H9 (cell line): Measurements from ENCODE around the gene DUSP28. TPM values are rescaled to one million over a fixed set of nuclear protein-coding genes. Genes with fewer than 3 reads are reported as not detected.

ENCODE experiments used
- DNase-seq: peaks from one replicate; pipeline ENCODE4 v3.0.0-alpha.2; 2017
- H2AFZ ChIP-seq: one replicate; pipeline ENCODE4 v1.6.1; 2013; ENCODE audit warnings: mild to moderate bottlenecking, low read length, control low read depth, moderate library complexity
- H2AK5ac ChIP-seq: 2 replicates; pipeline ENCODE4 v1.6.1; 2013; ENCODE audit warnings: low read length, control low read depth, mixed read lengths; ENCODE audit not compliant: insufficient read length
- H2BK120ac ChIP-seq: one replicate; pipeline ENCODE4 v1.6.1; 2013; ENCODE audit warnings: low read depth, mild to moderate bottlenecking, low read length, control low read depth, inconsistent platforms; ENCODE audit not compliant: poor library complexity, severe bottlenecking
- H2BK12ac ChIP-seq: 2 replicates; pipeline ENCODE4 v1.6.1; 2013; ENCODE audit warnings: low read length, control low read depth, mixed read lengths, low read depth; ENCODE audit not compliant: insufficient read length
- H2BK15ac ChIP-seq: 2 replicates; pipeline ENCODE4 v1.6.1; 2013; ENCODE audit warnings: low read depth, low read length, control low read depth
- H2BK20ac ChIP-seq: one replicate; pipeline ENCODE4 v1.6.1; 2013; ENCODE audit warnings: low read depth, mild to moderate bottlenecking, low read length, control low read depth, inconsistent platforms; ENCODE audit not compliant: poor library complexity, severe bottlenecking
- H2BK5ac ChIP-seq: 2 replicates; pipeline ENCODE4 v1.6.1; 2013; ENCODE audit warnings: low read length, control low read depth, mixed read lengths; ENCODE audit not compliant: insufficient read length
- H3K14ac ChIP-seq: 2 replicates; pipeline ENCODE4 v1.6.1; 2013; ENCODE audit warnings: low read length, control low read depth; ENCODE audit not compliant: insufficient read depth
- H3K18ac ChIP-seq: 2 replicates; pipeline ENCODE4 v1.6.1; 2013; ENCODE audit warnings: low read depth, mild to moderate bottlenecking, mixed read lengths, low read length, control low read depth; ENCODE audit not compliant: insufficient read length
- H3K23ac ChIP-seq: 2 replicates; pipeline ENCODE4 v1.6.1; 2013; ENCODE audit warnings: low read length, control low read depth, mixed read lengths, low read depth; ENCODE audit not compliant: insufficient read length
- H3K23me2 ChIP-seq: 2 replicates; pipeline ENCODE4 v1.6.1; 2013; ENCODE audit warnings: low read depth, mild to moderate bottlenecking, mixed read lengths, low read length, control low read depth; ENCODE audit not compliant: insufficient read length, poor library complexity, severe bottlenecking
- H3K27ac ChIP-seq: 2 replicates; pipeline ENCODE4 v1.5.1; 2013; ENCODE audit warnings: low read length, control low read depth, mixed read lengths, low read depth; ENCODE audit not compliant: insufficient read length
- H3K27me3 ChIP-seq: 2 replicates; pipeline ENCODE4 v1.6.1; 2013; ENCODE audit warnings: low read length, control low read depth, inconsistent platforms; ENCODE audit not compliant: insufficient read depth
- H3K4ac ChIP-seq: 2 replicates; pipeline ENCODE4 v1.6.1; 2013; ENCODE audit warnings: low read depth, mild to moderate bottlenecking, control low read depth, inconsistent platforms, low read length, moderate library complexity
- H3K4me1 ChIP-seq: 2 replicates; pipeline ENCODE4 v1.6.1; 2013; ENCODE audit warnings: low read length, control low read depth, inconsistent platforms; ENCODE audit not compliant: insufficient read depth
- H3K4me2 ChIP-seq: 2 replicates; pipeline ENCODE4 v1.6.1; 2013; ENCODE audit warnings: low read length, control low read depth, mixed read lengths; ENCODE audit not compliant: insufficient read length, insufficient read depth
- H3K56ac ChIP-seq: 2 replicates; pipeline ENCODE4 v1.6.1; 2013; ENCODE audit warnings: low read depth, mild to moderate bottlenecking, mixed read lengths, low read length, control low read depth; ENCODE audit not compliant: insufficient read length
- H3K79me1 ChIP-seq: 2 replicates; pipeline ENCODE4 v1.6.1; 2013; ENCODE audit warnings: low read depth, mild to moderate bottlenecking, moderate library complexity, low read length, control low read depth, inconsistent platforms; ENCODE audit not compliant: insufficient read depth, poor library complexity, severe bottlenecking
- H3K79me2 ChIP-seq: 2 replicates; pipeline ENCODE4 v1.6.1; 2013; ENCODE audit warnings: low read length, control low read depth, inconsistent platforms; ENCODE audit not compliant: insufficient read depth
- H3K9ac ChIP-seq: 2 replicates; pipeline ENCODE4 v1.6.1; 2013; ENCODE audit warnings: low read length, control low read depth, mixed read lengths; ENCODE audit not compliant: insufficient read length; ENCODE audit errors: extremely low read depth
- H3K9me3 ChIP-seq: one replicate; pipeline ENCODE4 v1.6.1; 2013; ENCODE audit warnings: low read depth, low read length, inconsistent platforms; ENCODE audit not compliant: control insufficient read depth
- H3T11ph ChIP-seq: one replicate; pipeline ENCODE4 v1.6.1; 2013; ENCODE audit warnings: mild to moderate bottlenecking, low read length, control low read depth, inconsistent platforms
- H4K20me1 ChIP-seq: one replicate; pipeline ENCODE4 v1.6.1; 2013; ENCODE audit not compliant: control insufficient read depth, insufficient read length, insufficient read depth
- H4K5ac ChIP-seq: 2 replicates; pipeline ENCODE4 v1.6.1; 2013; ENCODE audit warnings: low read depth, mild to moderate bottlenecking, mixed read lengths, low read length, control low read depth; ENCODE audit not compliant: insufficient read length
- H4K8ac ChIP-seq: replicated peaks from 2 replicates; pipeline ENCODE4 v1.6.1; 2013; ENCODE audit warnings: low read length, control low read depth, mixed read lengths, low read depth; ENCODE audit not compliant: insufficient read length
- H4K91ac ChIP-seq: 2 replicates; pipeline ENCODE4 v1.6.1; 2013; ENCODE audit warnings: low read depth, mild to moderate bottlenecking, moderate library complexity, mixed read lengths, low read length, control low read depth; ENCODE audit not compliant: insufficient read length
- H3K27ac Mint-ChIP-seq, 3 experiments: 2 replicates in 2 of 3; 3 replicates in 1 of 3; pipeline ENCODE4 v1.8.0; 2020 to 2021; ENCODE audit warnings: mixed read lengths in 3 of 3, mild to moderate bottlenecking in 1 of 3, moderate library complexity in 1 of 3
- H3K27me3 Mint-ChIP-seq: 2 replicates; pipeline ENCODE4 v1.8.0; 2021; ENCODE audit warnings: low read depth, mild to moderate bottlenecking, moderate library complexity, mixed read lengths
- H3K36me3 Mint-ChIP-seq, 3 experiments: 2 replicates in 2 of 3; 3 replicates in 1 of 3; pipeline ENCODE4 v1.8.0; 2020 to 2021; ENCODE audit warnings: low read depth in 3 of 3, mixed read lengths in 3 of 3; ENCODE audit not compliant: insufficient read depth in 1 of 3
- H3K4me1 Mint-ChIP-seq, 2 experiments: 2 replicates each; pipeline ENCODE4 v1.8.0; 2020; ENCODE audit warnings: mixed read lengths in 2 of 2
- H3K4me3 Mint-ChIP-seq, 2 experiments: 2 replicates in 1 of 2; 3 replicates in 1 of 2; pipeline ENCODE4 v1.8.0; 2020 to 2021; ENCODE audit warnings: mild to moderate bottlenecking in 2 of 2, mixed read lengths in 2 of 2, moderate library complexity in 1 of 2
- H3K9me3 Mint-ChIP-seq, 2 experiments: 2 replicates in 1 of 2; 3 replicates in 1 of 2; pipeline ENCODE4 v1.8.0; 2020; ENCODE audit warnings: mild to moderate bottlenecking in 2 of 2, mixed read lengths in 2 of 2, moderate library complexity in 1 of 2
- CTCF ChIP-seq: fragments of 200-600 bp; sonication (generic); conservative IDR thresholded peaks from 3 replicates; pipeline ENCODE4 v1.8.0; 2021; ENCODE audit warnings: antibody characterized with exemption, mild to moderate bottlenecking
- WGBS: extraction: QIAGEN DNeasy Blood & Tissue Kit; methylation state at CpG from one replicate; pipeline ENCODE4 v1.1.7; 2013; ENCODE audit warnings: missing lambda C conversion rate, low lambda C conversion rate, mixed read lengths; ENCODE audit not compliant: insufficient read length; ENCODE audit errors: extremely low coverage; 5-methylcytosine and 5-hydroxymethylcytosine counted together
- total RNA-seq: library from RNA; stranded (reverse); gene quantifications from 2 replicates; pipeline ENCODE4 v1.2.1, GENCODE V29; 2021

DUSP28 gene
- total RNA-seq, 1 experiment from 2014 or later, result 1.6 TPM

GRCh38 chr2:240565333-240566202 is 5.4 kb downstream of the DUSP28 start:
- Histone ChIP-seq H2BK5ac (no peak overlapping the region), H3K14ac (no peak overlapping the region), H4K5ac (no peak overlapping the region), H3K4me2 (peak overlapping the region; percentile 13), H3T11ph (no peak overlapping the region), H3K23ac (no peak overlapping the region), H3K79me2 (no peaks in the 10 kb centered on the region; the same call in 1 of the 2 replicates), H3K79me1 (no peaks in the 10 kb centered on the region), H3K56ac (no peak overlapping the region), H3K23me2 (peaks cover 11% of the 10 kb centered on the region), H4K91ac (no peak overlapping the region), H2BK15ac (no peak overlapping the region), H3K27ac (no peak overlapping the region), H3K4ac (no peak overlapping the region), H3K9me3 (no peaks in the 10 kb centered on the region), H2BK12ac (no peak overlapping the region), H3K4me1 (peaks cover 2% of the 10 kb centered on the region; the same call in 1 of the 2 replicates), H2BK120ac (no peak overlapping the region), H4K20me1 (no peaks in the 10 kb centered on the region), H3K27me3 (peaks cover 20% of the 10 kb centered on the region), H3K18ac (no peak overlapping the region), H3K9ac (no peak overlapping the region), H2AK5ac (no peak overlapping the region), H2AFZ (no peak overlapping the region), H2BK20ac (no peak overlapping the region), H4K8ac (no peak overlapping the region)
- H3K4me3 Mint-ChIP-seq, result no peak overlapping the region
- no peak for TF ChIP-seq CTCF
- DNase-seq, result peak; percentile 22
- H3K9me3 Mint-ChIP-seq, result no peaks in the 10 kb centered on the region
- peaks cover 26% of the 10 kb centered on the region for H3K27me3 Mint-ChIP-seq
- no CpG with 5 or more reads among the region's 26 CpGs for WGBS
- H3K4me1 Mint-ChIP-seq, result peaks cover 30 to 31% of the 10 kb centered on the region in 2 experiments
- H3K36me3 Mint-ChIP-seq, result peaks cover 0 to 13% (median 2%) of the 10 kb centered on the region in 3 experiments; a peak in 3 of 7 replicates
- no peak overlapping the region; a peak in 2 of 7 replicates for H3K27ac Mint-ChIP-seq
